Caco-2 (cell line): ENCODE measurements around the gene APOM. TPM values are rescaled to one million over a fixed set of nuclear protein-coding genes. Genes with fewer than 3 reads are reported as not detected.

ENCODE experiments used
- BruUV-seq: library from RNA; stranded (reverse); fragments of 400-500 nt; replicated peaks from 2 replicates; lab custom pipeline; 2021; lab: Mats Ljungman, UMichigan
- CTCF ChIA-PET: fragments of 300-600 bp; sonication (Branson Sonifier 250); formaldehyde crosslinking; loops from one replicate; lab custom pipeline; 2022; ENCODE audit warnings: antibody characterized with exemption; lab: Charles Lee
- POLR2A ChIA-PET: fragments of 300-600 bp; sonication (Branson Sonifier 250); formaldehyde crosslinking; loops from one replicate; lab custom pipeline; 2022; ENCODE audit warnings: antibody characterized with exemption; lab: Charles Lee
- DNase-seq, 2 experiments: peaks; one replicate each; pipeline versions ENCODE4 v3.0.0 to v3.0.0-alpha.2; 2020 to 2022
- H3K27me3 ChIP-seq: replicated peaks from 2 replicates; pipeline ENCODE4 v1.6.0; 2011; ENCODE audit warnings: low read length; ENCODE audit not compliant: control insufficient read depth, insufficient read depth
- H3K36me3 ChIP-seq: 2 replicates; pipeline ENCODE4 v1.5.1; 2011; ENCODE audit warnings: low read length; ENCODE audit not compliant: control insufficient read depth, insufficient read depth
- H3K4me1 ChIP-seq: fragments of 250-450 bp; sonication (Bioruptor Pico); 2 replicates; pipeline ENCODE4 v1.5.1; 2020; ENCODE audit warnings: mild to moderate bottlenecking
- H3K4me3 ChIP-seq: 2 replicates; pipeline ENCODE4 v1.5.1; 2011; ENCODE audit warnings: low read depth, mild to moderate bottlenecking, control low read depth, low read length
- H3K9me3 ChIP-seq: fragments of 250-450 bp; sonication (Bioruptor Pico); 2 replicates; pipeline ENCODE4 v1.5.1; 2020; ENCODE audit warnings: mild to moderate bottlenecking, moderate library complexity
- H3K27ac Mint-ChIP-seq: one replicate; pipeline ENCODE4 v1.8.0; 2022; ENCODE audit warnings: mixed read lengths; ENCODE audit not compliant: unreplicated experiment
- H3K27me3 Mint-ChIP-seq: one replicate; pipeline ENCODE4 v1.8.0; 2022; ENCODE audit warnings: mixed read lengths; ENCODE audit not compliant: insufficient read depth, unreplicated experiment
- H3K36me3 Mint-ChIP-seq: one replicate; pipeline ENCODE4 v1.8.0; 2022; ENCODE audit warnings: mild to moderate bottlenecking, mixed read lengths; ENCODE audit not compliant: insufficient read depth, unreplicated experiment
- H3K4me1 Mint-ChIP-seq: one replicate; pipeline ENCODE4 v1.8.0; 2022; ENCODE audit warnings: low read depth, mixed read lengths; ENCODE audit not compliant: unreplicated experiment
- H3K4me3 Mint-ChIP-seq: one replicate; pipeline ENCODE4 v1.8.0; 2022; ENCODE audit warnings: mild to moderate bottlenecking, moderate library complexity, mixed read lengths; ENCODE audit not compliant: unreplicated experiment
- H3K9me3 Mint-ChIP-seq: one replicate; pipeline ENCODE4 v1.8.0; 2022; ENCODE audit warnings: mixed read lengths; ENCODE audit not compliant: unreplicated experiment
- CTCF ChIP-seq, 2 experiments: fragments of 200-600 bp in 1 of 2; IDR thresholded peaks; 1 replicate in 1 of 2; 2 replicates in 1 of 2; pipeline versions ENCODE4 v1.5.1 to v1.8.0; 2011 to 2022; ENCODE audit warnings: antibody characterized with exemption in 1 of 2, control low read depth in 1 of 2, inconsistent platforms in 1 of 2, low read depth in 1 of 2, low read length in 1 of 2, mild to moderate bottlenecking in 1 of 2, moderate library complexity in 1 of 2; ENCODE audit not compliant: insufficient read depth in 1 of 2, severe bottlenecking in 1 of 2, unreplicated experiment in 1 of 2
- intact Hi-C: fragments of 100-400 bp; cut with micrococcal nuclease; formaldehyde crosslinking; loops from one replicate; pipeline ENCODE4 v1.10.0; 2022; ENCODE audit not compliant: unreplicated experiment
- total RNA-seq: library from RNA; stranded (reverse); gene quantifications from 2 replicates; pipeline ENCODE4 v1.2.3, GENCODE V29; 2022

The APOM gene
- total RNA-seq, 1 experiment from 2014 or later: 15.8 TPM

GRCh38 chr6:31652925-31653724 lies 2.6 kb upstream of the APOM start:
- H3K27me3 Mint-ChIP-seq: no peaks in the 10 kb centered on the region
- DNase-seq: peak in 1 of 2 experiments; percentile 90
- Histone ChIP-seq H3K36me3 (peaks cover 7% of the 10 kb centered on the region), H3K9me3 (no peaks in the 10 kb centered on the region), H3K4me3 (peak overlapping the region; percentile 97), H3K4me1 (peaks cover 36% of the 10 kb centered on the region), H3K27me3 (no peaks in the 10 kb centered on the region)
- H3K4me1 Mint-ChIP-seq: peaks cover 26% of the 10 kb centered on the region
- POLR2A ChIA-PET: interaction anchor here (0.7 to 1.8 kb wide), 7 partner anchors 8 to 210 kb away, joined by 3 to 17 read pairs (median 7); partner anchors contain the start of genes C6orf47, GPANK1, HSPA1B and LSM2
- H3K27ac Mint-ChIP-seq: peak overlapping the region; percentile 99
- H3K4me3 Mint-ChIP-seq: peak overlapping the region; percentile 98
- H3K36me3 Mint-ChIP-seq: peaks cover 68% of the 10 kb centered on the region
- no peaks in the 10 kb centered on the region for H3K9me3 Mint-ChIP-seq
- TF ChIP-seq CTCF (IDR thresholded peaks at IDR 0.05; ENCODE audit: insufficient read depth in 1 of 2, low read depth in 1 of 2, low read length in 1 of 2, severe bottlenecking in 1 of 2, unreplicated experiment in 1 of 2): peak in 1 of 2 experiments; percentile 16
- TSS peak; percentile 95 for BruUV-seq
- CTCF ChIA-PET: interaction anchor here (0.6 to 1.5 kb wide), 4 partner anchors 7 to 210 kb away, joined by 3 to 6 read pairs (median 3); partner anchors contain the start of genes C6orf47, GPANK1 and NEU1
- intact Hi-C loops: loop anchor here (1.0 to 2.0 kb wide), 3 partner anchors 7 to 32 kb away; partner anchors contain the start of genes C6orf47 and PRRC2A

- no peak for DNase-seq
- BruUV-seq: no TSS peak
- CTCF ChIA-PET: interaction anchor here (0.6 to 1.1 kb wide), 3 partner anchors 28 to 108 kb away, joined by 3 to 4 read pairs (median 3); partner anchors contain the start of gene ATP6V1G2
- POLR2A ChIA-PET: interaction anchor here (0.6 to 1.7 kb wide), 11 partner anchors 8 to 208 kb away, joined by 3 to 25 read pairs (median 4); partner anchors contain the start of genes CSNK2B, DDX39B, GPANK1 and HSPA1A
- intact Hi-C loops: loop anchor here (2.0 kb wide), 1 partner anchor 108 kb away; the partner anchor contains the start of genes ATP6V1G2 and NFKBIL1
- peak overlapping the region; percentile 6; the same call in 1 of the 2 replicates for H3K4me3 ChIP-seq
- H3K27me3 ChIP-seq: no peaks in the 10 kb centered on the region
- H3K36me3 ChIP-seq: peaks cover 7% of the 10 kb centered on the region
- Mint-ChIP-seq H3K4me1 (peaks cover 41% of the 10 kb centered on the region), H3K9me3 (no peaks in the 10 kb centered on the region), H3K27ac (peak overlapping the region; percentile 74), H3K4me3 (no peak overlapping the region), H3K36me3 (peaks cover 65% of the 10 kb centered on the region), H3K27me3 (no peaks in the 10 kb centered on the region)
- peaks cover 46% of the 10 kb centered on the region for H3K4me1 ChIP-seq
- H3K9me3 ChIP-seq: no peaks in the 10 kb centered on the region
- TF ChIP-seq CTCF (IDR thresholded peaks at IDR 0.05; ENCODE audit: insufficient read depth in 1 of 2, low read depth in 1 of 2, low read length in 1 of 2, severe bottlenecking in 1 of 2, unreplicated experiment in 1 of 2): no peak
Measured at GRCh38 chr6:31654574-31655348, 933 bp upstream of the APOM start.
